GM19099 (cell line): ENCODE results near the gene GLP2R.

Experiments used
- POLR2A ChIP-seq: IDR thresholded peaks from 3 replicates; pipeline ENCODE4 v1.6.1; 2011; ENCODE audit warnings: low read depth; ENCODE audit not compliant: insufficient read length; ENCODE audit errors: extremely low read depth

Gene GLP2R

DNA sequence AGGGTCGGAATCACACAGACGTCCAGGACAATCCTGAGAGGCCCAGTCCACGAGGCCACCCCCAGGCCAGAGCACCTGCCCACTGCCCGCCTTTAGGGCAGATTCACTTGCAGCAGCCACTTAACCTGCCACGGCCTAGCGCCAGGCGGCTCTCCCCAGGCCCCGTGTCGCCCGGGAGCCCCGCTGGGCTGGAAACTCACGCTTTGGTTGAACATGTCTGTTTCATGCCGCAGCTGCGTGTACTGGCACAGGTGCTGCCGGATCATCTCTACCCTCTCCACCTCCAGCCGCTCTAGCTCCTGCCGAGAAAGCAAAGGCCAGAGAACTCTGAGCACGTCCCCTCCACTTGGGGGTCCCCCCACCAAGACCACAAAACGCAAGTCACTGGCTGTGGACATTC lies 92.1 kb downstream of the GLP2R start:
- no peak for TF ChIP-seq POLR2A

DNA sequence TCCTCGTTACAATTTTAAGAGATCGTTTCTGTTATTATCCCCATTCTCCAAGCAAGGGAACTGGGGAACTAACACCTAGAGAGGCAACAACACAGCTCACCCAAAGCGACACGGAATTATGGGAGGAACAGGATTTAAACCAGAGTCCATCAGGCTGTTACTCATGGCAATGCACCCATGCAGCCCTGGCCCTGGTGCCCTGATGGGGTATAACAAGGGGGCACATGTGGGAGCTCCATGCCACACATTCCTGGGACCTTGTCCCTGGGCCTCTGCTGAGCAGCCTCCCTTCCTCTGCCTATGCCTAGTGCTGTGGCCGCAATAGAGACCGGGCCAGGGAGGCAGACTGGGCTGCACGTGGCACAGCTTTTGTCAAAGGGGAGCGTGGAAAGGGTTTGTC lies 92.6 kb downstream of the GLP2R start:
- no peak for TF ChIP-seq POLR2A

DNA sequence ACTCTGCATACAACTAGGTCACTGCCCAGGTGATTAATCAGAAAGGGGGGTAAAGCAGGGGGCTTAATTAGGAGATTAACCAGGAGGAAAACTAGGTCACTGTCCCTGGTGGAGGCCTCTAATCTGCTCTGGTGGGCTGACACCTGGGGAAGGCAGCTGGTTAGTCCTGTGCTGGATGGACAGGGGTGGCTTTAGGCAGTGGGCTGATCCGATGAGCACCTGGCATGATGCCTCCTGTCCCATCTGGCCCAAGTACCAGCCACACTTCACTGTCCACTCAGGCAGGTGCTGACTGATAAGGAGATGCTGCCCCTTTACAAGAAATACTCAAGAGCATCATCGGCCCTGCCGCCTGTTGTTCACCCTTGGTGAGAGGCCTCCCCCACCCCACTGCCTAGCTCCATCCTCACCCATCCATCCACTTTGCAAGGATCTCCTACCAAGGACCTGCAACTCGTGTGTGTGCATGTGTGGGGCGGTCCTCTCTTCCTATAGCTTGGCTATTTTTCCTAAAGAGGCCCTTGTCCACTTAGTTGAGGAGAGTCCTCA lies 93.2 kb downstream of the GLP2R start:
- TF ChIP-seq POLR2A: no peak

DNA sequence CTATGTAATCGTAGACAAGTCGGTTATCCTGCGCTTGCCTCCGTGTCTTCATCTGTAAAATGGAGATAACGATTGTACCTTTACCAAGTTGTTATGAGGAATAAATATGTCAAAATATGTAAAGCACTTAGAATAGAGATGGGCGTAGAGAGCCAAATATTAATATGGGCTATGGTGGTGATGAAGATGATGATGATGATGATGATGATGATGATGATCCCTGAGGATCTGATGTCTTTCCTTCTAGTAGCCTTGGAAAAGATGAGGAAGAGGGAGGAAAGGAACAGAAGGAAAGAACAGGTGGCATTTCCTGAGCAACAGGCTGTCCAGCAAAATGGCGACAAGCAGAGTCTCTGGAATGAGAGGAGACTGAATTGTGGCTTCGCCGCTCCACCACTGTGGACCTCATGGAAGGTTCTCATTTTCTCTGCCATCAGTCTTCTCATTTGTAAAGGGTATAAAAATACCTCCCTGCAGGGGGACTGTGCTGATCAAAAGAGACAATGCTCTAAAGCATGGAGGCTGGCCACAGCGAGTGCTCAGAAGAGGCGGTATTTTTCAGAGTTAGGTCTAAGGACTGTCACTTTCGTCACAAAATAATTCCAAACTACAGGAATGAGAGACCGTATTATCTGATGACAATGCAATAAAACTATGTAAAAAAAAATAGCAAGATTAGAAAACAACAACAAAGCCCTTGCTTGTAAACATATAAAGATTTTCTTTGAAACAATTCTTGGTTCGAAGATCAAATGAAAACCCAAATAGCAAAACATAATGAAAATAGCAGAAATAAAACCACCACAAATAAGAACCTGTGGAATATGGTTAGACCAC lies 96.5 kb downstream of the GLP2R start:
- no peak for TF ChIP-seq POLR2A

DNA sequence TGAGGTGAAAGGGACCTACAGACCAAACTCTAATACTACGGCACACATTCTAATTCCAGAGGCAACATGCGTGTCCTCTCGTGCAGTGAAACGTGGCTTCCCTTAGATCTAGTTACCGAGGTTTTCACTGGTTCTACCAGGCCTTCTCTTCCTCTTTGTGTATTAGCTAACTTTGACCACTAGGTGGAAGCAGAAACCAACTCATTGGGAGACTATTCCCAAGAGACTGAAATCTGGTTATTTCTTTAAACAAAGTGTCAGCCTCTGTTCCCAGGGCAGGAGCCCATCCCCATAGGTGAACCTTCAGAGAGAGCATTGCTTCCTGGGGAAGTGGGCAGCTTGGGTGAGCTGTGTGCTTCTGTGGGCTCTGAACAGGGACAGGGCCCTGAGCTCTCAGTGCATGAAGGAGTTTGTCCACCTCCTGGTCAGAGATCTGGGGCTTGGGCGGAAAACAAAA lies 99.0 kb downstream of the GLP2R start:
- TF ChIP-seq POLR2A: no peak

DNA sequence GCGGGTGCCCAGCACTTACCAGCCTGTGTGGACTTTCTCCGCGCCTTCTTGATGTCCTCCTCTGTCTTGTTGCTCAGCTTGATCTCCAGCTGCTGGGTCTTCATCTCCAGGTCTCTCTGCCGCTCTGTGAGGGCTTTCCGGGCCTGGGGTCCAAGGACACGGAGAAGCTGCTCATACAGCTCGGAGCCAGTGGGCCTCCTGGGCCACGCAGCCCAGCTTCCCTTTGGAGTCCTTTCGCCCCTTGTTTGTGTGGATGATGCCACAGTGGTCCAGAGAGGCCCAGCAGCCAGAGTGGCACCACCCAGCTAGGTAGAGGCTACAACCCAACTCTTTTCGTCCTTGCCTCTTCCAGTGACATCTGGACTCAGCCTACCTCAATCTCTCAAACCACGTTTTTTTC lies 99.7 kb downstream of the GLP2R start:
- no peak for TF ChIP-seq POLR2A

DNA sequence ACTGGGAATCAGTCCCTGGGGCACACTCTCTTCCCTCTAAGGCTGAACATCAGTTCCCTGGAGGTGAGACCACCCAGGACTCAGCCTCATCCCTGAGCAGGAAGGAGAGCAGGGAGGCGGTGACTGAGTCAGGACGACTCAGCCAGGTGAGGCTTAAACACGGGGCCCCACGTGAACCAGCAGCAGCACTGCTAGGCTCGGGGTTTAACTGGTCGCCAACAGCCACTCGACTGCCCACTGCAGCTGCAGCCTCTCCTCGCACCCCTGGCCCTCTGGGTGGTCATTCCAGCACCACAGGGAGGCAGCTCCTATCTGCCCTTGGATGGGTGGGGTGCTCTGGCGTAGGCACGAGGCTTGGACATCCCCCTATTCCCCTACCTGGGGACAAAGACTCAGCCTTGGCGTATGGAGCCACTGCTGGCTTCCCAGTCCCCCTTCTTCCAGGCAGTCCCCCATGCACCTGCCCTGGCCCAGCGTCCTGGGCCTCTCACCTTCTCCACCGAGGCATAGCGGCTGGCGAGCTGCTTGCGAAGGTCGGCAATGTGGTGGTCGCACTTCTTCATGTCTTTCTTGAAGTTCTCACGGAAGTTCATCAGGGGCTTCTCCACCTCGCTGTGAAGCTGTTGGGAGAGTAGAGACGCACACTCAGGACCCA lies 100.6 kb downstream of the GLP2R start:
- no peak for TF ChIP-seq POLR2A

DNA sequence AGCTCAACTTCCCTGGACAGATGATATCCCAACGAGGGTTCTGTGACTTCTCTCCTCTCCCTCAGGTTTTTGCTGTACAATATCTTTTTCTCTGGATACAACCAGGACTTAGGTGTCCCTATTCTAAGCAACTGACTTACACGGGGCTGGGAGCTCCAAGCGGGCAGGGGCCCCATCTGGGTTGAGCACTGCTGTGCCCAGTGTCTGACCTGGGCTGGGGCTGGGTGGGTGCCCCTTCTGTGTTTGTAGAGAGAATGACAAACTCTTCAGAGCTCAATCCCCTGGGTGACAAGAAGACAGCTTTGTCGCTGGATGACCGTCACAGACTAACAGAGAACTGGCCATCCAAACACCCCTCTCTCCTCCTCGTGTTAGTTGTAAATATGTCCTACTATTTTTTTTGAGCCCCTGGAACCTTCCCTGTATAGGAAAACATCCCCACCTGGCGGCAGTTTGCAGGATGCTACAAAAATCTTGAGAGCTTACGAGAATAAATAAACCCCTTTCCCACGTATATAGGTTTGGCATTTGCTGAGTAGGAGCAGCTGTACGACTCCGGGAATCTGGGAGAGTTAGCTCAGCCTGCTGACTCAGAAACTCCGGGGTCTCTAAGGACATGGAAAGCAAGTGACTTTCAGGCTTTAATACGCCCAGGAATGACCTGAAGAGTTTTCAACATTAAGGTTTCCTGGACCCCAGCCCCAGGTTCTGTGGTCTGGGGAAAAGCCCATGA lies 103.0 kb downstream of the GLP2R start:
- TF ChIP-seq POLR2A: no peak

DNA sequence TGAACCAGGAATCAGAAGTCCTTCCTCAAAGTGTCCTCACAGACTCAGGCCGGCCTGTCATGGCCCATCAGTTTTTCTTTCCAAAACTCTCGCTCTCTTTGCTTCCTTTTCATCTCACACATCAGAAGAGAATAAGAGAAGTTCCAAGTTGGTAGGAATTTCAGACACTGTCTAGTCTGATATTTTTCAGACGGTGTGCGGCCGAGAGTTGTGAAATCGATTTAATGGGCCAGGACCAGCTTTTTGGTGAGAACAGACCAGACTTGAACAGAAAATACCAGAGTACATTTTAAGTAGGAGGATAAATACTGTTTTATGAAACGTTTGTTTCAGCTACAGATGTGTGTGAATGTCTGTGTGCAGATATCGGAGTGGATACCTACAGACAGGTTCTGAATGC lies 104.1 kb downstream of the GLP2R start:
- no peak for TF ChIP-seq POLR2A

DNA sequence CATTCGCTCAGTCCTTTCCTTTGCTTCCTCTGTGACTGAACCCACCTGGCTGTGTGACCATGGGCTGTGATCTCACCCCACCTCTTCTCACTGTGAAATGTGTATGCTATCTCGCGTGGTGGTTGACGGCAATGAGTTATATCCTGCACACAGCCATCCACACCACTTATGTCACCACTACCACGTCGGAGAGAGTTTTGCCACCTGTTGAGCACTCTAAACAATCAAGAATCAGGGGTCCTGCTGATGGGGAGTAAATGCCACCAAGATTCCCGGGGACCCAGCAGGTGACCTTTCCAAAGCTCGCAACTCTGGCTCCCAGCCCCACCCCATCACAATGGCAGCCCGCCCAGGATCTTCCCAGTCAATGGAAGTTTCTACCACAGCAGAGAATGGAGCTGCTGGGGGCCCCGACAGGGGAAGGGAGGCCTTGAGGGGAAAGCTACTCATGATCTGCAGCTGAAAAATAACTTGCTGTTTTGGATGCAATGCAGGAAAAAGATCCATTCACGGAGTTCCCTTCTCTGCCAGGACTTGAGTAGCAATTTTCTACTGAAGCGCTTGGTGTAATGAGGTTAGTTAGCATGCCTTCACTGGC lies 105.5 kb downstream of the GLP2R start:
- no peak for TF ChIP-seq POLR2A

DNA sequence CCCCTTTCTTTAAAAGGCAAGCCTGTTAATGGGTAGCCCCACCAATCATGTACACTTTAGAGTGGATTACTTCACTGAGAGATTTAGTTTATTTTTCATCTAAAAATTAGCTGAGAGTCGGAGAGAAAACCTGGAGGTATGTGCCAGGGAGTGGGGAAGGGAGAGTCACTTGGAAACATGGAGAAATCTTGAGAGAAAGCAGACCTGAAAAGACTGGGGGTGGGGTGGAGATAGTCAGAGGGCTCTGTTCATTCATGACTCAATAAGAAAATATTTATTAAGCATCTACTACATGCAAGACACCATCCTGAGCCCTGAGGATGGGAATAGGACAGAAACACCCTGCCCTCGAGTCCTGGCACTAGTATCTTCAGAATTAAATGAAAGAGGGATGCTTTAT lies 106.8 kb downstream of the GLP2R start:
- no peak for TF ChIP-seq POLR2A

DNA sequence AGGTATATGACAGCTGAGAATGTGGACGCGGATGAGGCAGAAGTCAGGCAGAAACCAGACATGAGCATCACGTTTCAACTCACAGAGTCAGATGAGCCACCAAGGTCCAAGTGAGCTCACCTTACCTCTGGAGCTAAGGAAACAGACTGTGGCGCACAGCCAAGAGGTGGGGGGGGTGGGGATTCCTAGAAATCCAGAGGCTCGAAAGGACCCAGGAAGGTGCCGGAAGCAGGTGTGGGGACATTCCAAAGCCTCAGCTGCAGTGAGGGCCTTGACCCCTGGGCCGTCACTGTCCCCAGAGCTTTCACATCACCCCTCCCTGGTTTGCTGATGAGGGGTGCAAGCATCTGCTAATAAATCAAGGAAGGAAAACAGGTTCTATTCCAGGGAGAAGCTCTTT lies 108.6 kb downstream of the GLP2R start:
- no peak for TF ChIP-seq POLR2A

DNA sequence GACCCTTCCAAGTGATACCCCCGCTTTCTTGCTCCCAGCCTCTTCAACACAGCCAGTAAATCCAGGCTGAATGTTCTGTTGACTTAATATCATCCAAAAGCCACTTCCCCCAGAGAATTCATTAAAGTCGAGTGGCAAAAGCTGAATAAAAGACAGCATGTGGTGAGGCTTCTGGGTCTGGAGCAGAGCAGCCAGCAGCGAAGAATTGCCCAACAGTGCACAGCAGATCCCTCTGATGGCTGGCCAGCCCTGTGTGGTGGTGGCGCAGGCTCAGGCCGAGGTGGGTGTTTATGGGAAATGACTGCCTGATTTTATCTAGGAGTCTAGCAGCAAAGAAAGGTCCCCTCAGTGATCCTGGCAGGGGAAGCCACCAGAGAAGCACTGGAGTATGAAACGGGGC lies 109.7 kb downstream of the GLP2R start:
- TF ChIP-seq POLR2A: no peak

DNA sequence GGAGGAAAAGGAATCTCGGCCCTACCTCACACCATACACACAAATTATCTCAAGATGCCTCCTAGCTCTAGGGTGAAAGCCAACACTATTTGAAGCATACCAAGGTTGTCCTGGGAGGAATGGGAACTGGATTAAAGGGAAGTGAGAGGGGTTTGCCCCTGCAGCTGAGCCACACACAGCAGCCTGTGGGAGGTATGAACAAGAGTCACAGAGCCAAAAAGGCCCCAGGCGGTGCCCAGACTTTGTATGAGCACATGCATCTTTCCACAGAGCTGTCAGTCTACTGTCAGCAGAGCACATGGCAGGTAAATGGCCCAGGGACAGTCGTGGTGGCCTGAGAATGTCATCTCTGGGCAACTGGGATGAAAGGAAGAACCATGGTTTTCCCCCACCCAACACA lies 110.4 kb downstream of the GLP2R start:
- no peak for TF ChIP-seq POLR2A

DNA sequence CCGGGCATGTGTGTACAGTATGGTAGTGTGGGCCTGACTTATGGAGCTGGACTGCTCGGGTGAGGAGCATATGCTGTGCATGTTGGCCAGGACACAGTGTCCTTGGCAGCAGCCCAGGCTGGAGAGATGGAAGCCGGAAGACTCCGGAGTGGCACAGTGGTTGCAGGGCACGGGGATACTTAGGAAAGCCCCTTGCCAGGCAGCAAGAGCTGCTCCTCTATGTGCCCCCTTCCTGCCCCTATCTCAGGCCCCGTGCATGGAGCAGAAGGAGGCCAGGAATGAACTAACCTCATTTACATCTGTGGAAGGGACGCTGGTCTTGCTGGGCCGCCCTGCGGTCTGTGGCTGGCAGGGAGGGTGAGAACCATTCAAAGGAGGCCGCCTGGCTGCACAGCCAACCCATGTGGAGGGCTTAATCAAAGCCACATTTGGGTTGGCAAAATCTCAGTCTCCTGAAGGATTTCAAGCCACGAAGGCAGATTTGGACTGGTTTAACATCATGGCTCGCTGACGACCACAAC lies 111.6 kb downstream of the GLP2R start:
- no peak for TF ChIP-seq POLR2A
